Stimulated activated CD4-positive, alpha-beta T cell treated with anti-CD3 and anti-CD28 coated beads, Interleukin-1b, Interleukin-23, amount 100 ng/mL, for 48 hours (primary cell): ENCODE data around the gene LYPD1.
"Not testable (repeated sequence)": the region's sequence is repeated elsewhere in the genome, so short reads cannot be mapped to it uniquely, and the experiment has no call there.

Experiments
- DNase-seq: peaks from one replicate; pipeline ENCODE4 v3.0.0-alpha.2; 2020

LYPD1 gene, protein sequence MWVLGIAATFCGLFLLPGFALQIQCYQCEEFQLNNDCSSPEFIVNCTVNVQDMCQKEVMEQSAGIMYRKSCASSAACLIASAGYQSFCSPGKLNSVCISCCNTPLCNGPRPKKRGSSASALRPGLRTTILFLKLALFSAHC

DNA sequence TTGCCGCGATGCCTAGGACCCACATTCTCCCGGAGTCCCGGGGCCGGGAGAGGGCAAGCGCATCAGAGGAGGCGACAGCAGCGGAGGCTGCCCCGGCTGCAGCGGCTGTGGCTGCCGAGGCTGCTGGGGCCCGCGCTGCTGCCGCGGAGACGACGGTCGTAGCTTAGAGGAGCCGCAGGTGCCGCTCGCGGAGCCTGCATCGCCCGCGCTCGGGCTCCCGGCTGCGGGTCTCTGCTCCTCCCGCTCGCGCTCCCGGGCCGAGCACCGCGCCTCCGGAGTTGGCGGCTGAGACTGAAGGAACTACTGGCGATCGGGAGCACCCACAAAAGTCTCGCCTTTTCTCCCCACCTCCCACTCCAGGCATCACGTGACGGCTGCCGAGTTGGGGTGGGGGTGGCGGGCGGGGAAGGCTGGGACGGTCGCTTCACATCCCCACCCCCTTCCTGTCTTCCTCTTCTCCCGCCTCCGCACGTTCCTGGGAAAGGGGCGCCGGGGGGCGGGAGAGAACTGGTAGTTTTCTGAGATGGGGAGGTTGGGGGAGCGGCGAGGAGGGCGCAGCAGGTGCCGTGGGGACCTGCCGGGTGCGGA, at the start of gene LYPD1:
TSS of gene LYPD1 (minus strand) at position 298 of the 588 bp plus-strand sequence. CDS start at position 25, 273 bp downstream.
- no peak for DNase-seq

DNA sequence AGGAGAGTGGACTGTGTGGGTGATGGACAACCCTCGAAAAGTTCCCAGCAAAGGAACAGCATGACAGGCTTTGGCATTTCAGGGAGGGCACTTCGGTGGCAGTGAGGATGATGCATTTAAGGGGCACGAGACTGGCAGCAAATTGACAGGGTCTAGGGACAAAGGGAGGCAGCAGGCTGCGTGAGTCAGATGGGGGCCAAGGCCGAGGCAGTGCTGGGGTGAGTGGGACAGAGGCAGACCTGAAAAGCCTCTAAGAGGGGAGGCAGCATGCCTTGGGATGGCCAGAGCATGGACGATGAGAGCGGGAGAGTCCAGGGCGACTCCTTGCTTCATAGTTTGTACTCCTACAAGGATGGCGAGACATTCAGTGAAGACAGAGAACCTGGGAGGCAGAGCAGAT, 49.5 kb upstream of the LYPD1 start:
- no peak for DNase-seq

DNA sequence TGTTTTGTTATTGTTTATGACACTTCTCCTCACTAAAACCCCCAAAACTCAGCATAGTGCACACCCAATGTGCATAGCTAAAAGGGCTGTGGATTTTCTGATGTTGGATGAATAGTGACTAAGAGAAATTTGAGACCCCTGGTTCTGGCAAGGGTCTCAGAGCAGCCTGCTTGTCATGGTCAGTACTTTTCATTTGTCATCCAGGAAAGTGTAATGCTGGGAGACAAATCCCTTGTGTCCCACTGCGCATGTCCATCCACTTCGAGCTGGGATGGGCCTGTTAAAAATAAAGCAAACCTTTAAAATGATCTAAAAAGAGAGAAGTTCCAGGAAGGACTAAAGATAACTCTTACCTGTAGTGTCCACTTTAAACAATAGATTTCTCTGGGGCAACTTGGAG, 46.9 kb upstream of the LYPD1 start:
- no peak for DNase-seq

DNA sequence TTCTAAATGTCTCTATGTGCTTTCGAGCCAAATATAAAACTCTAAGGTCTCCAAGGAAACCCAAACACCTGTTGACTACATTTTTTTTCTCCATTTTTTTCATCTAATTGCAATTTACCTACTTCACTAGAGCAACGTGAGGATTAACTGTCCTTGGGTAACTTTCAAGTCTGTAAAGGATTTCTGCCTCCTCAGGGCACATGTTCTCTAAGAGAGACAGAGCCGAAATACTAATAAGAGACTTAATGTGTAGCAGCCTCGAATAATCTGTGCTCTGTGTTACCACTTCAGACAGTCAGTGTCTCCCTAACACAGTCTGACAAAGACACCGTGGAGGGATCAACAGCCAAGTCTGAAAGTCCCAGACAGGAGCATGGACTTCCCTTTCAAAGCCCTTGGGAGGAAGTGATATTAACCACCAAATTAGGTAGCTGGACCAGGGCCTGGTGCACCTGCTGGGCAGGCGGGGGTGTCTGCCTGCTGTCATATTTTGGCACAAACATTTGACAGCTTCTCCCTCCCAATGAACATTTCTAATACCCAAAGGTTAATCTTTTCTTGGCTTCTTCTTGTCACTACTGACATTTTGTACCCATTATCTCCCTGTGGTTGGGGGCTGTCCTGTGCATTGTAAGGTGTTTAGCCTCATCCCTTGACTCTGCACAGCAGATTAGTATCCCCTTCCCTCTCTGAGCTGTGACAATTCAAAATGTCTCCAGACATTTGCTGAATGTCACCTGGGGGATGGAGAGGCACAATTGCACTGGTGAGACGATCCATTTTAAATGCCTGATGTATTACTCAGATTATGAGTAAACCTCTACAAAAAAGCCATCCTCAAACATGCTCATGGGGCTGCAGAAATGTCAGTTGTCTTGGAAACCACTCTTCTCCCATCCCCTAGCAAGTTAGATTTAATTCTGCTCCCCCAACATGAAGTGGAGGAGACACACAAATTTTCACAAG, 45.7 kb upstream of the LYPD1 start:
- no peak for DNase-seq

DNA sequence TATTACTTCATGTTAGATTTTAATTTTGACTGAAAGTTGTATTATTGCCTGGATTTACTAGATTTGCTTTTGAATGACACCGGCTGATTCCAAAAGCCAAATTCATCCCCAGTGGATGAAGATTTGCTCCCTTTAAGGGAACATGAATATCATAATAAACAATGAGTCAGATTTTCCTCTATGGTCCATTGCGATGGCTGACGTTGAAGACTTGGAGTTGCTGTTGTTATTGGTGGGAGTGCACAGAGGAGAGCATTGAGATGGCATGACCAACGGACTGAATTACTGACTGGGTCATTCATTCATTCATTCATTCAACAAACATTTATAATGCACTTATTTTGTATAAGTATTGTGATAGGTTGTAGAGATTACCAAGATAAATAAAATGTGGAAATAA, 33.4 kb upstream of the LYPD1 start:
- no peak for DNase-seq

DNA sequence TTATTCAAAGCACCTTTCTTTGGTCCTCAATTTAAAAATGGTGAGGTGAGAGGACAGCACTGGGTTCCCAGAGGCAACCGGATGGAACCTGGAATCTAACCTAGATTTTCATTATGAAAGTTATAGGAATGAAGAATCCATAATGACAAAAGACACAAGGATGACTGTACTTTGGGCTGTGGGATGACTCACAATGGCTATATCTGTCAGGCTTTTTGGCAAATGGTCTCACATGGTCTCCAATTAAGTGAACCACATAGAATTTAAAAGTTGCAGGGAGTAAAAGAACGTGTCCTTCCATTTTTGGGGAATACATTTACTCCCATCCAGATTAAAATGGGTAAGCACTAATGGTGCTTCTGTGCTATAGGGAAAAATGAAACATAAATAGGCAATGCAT, 31.8 kb upstream of the LYPD1 start:
- DNase-seq, result no peak

DNA sequence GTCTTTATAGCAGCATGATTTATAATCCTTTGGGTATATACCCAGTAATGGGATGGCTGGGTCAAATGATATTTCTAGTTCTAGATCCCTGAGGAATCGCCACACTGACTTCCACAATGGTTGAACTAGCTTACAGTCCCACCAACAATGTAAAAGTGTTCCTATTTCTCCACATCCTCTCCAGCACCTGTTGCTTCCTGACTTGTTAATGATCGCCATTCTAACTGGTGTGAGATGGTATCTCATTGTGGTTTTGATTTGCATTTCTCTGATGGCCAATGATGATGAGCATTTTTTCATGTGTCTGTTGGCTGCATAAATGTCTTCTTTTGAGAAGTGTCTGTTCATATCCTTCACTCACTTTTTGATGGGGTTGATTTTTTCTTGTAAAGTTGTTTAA, 29.8 kb upstream of the LYPD1 start:
- not testable (repeated sequence) for DNase-seq

DNA sequence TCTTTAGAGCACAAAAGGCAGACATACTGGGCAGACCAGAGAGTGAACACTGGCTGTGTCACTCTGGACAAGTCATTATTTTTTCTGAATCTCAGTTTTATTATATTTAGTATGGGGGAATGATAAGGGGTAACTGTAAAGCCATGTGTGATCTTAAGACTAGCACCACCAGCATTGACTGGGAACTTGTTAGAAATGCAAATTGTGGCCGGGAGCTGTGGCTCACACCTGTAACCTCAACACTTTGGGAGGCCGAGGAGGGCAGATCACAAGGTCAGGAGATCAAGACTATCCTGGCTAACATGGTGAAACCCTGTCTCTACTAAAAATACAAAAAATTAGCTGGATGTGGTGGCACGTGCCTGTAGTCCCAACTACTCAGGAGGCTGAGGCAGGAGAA, 28.3 kb upstream of the LYPD1 start:
- DNase-seq, result not testable (repeated sequence)

DNA sequence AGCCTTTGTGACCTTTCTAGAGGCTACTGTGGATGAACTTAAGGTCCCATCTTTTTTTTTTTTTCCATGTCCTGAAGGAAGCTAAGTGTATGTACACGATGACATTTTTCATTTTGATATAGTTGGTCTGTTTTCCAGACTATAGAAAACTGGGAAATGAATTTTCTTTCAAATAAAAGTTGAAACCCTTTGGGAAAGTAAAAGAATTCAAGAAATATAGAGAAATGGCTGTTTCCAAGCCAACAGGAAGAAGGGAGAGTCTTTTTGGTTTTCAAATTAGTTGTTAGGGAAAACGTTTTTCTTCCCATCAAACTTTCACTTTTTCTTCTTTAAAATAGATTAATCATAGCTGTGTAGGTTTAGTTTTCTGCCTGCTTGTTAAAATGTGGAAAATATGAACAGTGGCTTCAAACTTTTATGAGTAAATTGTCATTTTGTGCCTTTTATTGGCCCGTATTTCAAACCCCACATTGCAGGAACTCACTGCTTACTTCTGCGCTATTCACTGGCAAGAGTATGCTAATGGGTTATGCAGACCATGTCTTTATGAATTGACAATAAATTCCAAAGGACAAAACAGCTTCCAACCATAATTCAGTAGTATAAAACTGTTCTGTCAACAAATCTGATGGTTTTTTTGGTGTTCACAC, 27.7 kb upstream of the LYPD1 start:
- no peak for DNase-seq

DNA sequence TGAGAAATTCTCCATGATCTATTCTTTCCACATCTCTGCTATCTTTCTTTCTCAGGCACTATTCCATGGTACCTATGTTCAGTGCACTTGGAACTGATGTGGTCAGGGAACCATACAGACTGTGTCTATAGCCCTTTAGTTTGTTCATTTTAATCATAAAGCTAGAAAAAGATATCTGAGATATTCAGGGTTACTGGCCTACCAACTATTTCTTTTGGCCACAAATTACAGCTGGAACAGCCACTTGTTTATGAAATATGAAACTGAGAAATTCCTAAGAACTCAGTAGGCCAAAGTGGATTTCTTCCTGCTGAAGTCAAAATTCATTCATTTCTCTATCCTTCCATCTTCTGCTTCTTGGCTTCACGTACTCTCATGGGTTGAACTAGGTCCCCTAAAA, 22.8 kb upstream of the LYPD1 start:
- no peak for DNase-seq

DNA sequence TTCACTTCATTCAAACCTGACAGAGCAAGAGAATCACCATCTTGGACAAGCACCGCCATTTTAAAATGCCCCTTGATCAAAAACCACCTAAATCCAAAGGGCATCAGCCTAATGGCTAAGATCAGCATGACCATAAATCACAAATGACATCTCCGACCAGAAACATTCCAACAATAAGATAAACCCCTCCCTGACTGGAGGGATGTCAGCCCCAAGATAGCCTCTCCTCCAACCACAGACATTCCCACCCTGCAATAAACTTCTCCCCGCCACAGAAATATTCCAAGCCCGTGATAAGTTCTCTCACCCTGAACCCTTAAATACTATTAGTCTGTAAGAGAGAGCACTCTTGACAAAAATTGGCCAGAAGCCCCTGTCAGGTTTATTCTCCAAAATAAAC, 21.6 kb upstream of the LYPD1 start:
- DNase-seq, result no peak

DNA sequence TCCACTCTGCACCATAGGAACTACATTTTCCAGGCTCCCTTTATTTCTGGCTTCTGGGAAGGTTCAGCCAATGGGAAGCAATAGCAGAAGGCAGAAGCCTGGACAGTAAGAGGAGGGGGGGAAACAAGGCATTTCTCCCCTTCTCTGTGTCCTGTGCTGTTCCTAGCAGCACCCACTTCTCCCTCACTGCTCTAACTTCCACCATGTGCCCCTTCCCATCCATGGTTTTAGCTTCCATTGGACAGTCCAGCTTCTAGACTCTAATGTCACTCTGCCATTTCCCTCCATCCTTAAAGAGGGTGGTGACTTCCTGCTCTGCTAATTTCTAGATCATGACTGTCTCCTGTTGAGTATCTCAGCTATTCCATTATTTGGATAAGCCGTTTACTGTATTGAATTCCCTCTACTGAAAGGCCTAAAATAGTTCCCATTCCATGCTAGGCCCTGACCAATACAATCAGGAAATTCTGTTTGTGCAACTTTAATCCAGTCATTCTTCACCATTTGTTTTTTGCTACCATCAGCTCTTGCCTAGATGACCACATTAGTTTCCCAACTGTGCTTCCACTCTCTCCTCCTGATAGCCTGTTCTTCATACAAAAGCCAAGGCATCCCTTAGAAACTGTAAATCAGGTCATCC, 20.8 kb upstream of the LYPD1 start:
- no peak for DNase-seq

DNA sequence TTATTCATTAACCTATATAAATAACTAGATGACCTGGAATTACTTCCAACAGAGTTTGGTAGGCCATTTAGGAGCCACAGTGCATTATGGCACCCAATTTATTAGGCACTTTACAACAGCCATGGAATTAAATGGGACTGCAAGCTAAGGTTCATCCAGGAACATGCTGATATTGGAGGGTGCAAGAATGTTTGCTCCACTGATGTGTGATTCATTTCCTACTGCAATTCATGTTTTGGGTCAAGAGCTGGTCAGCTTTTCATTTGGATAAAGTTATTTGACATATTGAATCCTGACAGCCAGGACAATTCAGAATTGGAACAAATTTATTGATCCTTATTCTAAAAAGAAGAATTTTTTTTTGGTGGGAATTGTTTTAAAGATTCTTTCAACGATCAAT, 11.8 kb upstream of the LYPD1 start:
- DNase-seq, result no peak

DNA sequence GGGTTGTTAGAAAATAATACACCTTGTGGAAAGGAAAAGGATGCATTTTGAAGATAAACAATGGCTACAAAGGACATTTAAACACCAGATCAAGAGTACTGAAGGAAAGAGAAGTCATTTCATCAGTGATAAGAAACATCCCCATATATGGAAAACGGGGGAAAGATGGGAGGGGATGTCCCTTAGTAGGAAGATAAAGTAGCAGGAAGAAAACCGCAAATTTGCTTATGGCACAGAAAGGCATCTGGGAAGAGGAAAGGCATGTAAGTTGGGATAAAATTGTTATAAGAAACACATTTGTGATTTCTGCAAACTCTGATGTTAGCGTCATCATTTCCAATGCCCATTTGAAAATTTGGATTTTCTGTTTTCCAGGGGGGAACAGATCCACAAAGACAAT, 10.5 kb upstream of the LYPD1 start:
- no peak for DNase-seq

DNA sequence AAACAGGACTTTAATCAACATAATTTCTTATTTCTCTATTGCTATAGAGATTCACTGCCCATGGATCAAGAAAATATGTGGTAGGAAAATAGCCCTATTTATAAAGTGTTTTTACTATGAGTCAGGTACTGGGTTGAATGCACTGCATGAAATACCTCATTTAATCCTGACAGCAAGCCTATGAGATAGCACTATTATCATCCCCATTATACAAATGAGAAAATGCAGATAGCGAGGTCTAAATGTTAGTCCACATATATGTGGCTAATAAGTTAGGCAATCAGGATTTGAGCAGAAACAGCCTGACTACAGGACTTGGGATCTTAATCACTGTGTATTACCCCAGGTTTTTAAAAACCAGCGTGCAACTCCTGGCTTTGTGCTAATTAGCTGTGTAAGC, 8.5 kb upstream of the LYPD1 start:
- DNase-seq, result no peak

DNA sequence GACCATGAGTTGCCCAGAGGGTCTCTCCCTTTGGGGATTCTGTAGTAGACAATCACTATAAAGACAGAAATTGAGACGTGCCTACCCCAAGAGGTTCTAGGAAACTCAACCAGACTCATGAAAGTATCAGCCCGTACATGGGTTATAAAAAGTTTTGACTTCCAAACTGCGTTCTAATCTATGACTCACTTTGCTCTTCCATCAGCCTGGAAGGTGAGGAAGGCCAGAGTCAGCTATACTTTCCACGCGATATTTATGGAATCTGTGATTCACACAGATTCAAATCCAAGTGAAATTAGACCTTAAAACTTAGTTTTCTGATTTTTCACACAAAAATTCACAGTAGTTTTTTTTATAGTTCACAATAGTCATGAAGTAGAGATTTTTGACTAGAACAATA, 7.7 kb upstream of the LYPD1 start:
- no peak for DNase-seq

DNA sequence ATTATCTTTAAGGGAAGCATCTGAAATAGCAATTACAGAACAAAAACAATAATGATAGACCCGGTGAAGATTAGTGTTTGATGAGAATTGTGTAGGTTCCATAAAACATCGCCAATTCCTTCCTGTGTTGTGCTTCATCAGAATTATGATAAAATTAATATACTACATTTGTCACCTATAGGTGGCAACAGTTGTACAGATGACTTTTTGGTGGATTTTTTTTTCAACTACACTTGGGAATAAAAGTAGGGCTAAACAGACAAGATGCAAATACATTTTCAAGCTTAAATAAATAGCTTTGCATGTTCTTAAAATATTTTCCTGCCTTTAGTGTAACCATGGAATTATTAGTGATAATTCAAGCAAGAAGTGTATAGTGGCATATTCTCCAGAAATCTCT, 7.0 kb upstream of the LYPD1 start:
- DNase-seq, result no peak

DNA sequence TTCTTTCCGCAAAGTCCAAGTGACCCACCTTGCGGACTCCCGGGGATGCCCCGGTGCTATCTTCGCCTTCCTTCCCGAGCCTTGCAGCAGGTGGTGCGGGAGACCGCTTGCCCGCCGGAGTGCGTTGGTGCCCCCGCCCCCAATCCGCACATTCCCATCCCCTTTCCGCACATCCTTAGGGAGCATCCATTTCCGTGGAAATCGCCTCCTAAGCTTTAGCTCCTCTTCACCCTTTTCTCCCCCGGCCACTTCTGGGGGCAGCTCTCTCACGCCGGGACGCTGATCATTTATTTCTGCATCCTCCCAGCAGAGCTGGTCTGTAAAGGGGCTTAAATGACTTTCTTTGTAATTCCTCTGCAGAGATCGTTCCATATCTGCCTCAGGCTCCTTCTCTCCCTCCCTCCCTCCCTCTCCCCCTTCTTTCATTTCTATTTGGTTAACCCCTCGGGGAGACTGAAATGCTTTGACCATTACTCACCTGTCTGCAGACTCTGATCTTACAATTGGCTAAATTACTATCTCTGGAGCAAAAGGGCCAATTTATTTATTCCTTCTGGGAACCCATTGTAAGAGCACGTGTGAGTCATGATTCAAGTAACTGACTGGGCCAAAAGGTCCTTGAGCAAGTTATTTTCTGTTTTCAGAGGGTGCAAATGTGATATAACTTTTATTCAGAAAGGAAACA, 1.3 kb upstream of the LYPD1 start:
- no peak for DNase-seq

DNA sequence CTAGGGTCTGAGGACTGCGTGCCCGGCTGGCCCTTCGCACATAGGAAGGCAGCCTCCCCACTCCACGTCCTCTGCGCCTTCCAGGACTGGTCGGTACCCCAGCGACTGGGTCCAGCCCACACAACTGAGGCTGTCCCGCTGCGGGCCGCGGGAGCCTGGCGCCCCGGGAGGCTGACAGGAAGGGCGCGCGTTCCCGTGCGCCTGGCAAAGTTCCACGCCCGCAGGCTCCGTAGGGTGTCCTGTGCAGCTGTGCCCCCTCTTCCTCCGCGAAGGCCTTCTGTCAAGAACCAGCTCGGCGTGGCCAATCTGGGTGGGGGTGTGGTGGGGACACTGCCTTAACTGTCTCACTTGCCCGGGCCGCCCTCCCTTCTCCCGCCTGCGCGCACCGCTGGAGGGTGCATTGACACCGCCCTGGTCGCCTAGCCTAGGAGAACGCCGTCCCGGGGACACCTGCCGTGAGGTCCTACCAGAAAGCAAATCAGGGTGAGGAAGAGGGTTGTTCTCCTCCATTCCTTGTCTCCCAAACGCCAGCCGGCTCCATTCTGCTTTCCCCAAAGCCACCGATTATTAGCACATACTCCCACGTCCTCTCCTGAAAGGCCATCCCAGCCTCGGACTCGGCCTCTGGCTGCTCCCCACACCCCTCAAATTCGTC, 618 bp upstream of the LYPD1 start:
- DNase-seq, result no peak

DNA sequence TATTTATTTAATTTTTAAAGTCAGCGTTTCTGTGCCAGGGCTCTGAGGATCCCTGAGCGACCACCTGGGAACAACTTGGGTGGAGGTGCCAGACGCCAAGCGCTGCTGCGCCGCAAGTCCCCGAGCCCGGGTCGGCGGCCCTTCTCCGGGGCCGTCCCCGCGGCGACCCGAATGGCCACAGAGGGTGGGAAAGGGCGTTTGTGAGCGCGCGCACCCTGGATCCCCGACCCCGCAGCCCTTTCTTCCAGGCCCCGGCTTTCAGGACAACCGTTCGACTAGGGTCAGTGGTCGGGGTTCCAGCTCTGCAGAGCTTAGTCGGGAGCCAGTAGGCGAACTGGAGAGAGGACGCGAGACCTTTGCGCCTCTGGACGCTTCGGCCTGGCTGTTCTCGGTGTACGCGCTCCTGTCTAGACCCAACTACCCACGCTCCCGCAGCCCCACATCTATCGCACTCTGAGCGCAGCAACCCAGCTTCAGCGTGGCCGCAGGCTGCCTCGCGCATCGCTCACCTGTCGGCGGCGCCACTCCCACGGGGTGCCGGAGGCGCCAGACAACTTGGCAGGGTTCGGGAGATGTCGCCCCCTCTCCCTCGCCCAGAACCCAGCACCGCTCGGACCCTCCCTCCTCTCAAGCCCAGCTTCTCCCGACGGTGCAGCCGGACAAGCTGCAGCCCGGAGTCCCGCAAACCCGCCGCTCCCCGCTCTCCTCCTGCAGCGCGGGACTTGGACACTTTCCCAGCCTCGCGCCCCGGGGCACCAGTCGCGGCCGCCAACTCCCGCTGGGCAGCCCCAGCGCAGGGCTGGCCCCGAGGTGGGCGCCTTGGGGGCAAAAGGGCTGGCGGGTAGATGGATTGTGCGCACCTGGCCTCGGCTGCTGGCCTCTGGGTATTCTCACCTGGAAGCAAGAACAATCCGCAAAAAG, 758 bp downstream of the LYPD1 start:
- no peak for DNase-seq
